Esophagus muscularis mucosa (tissue), 4 donors: ENCODE measurements around the gene ATP13A2. TPM values are rescaled to one million over a fixed set of nuclear protein-coding genes. Genes with fewer than 3 reads are reported as not detected.
"Not testable (repeated sequence)": the region's sequence is repeated elsewhere in the genome, so short reads cannot be mapped to it uniquely, and the experiment has no call there.

Experiments used
- DNase-seq: peaks from one replicate; pipeline ENCODE4 v3.0.0-alpha.2; 2017; ENCODE audit errors: extremely low spot score
- H3K27ac ChIP-seq, 4 donors: fragments of 200-600 bp; sonication (generic); replicated peaks in 1 of 4; 1 replicate in 3 of 4; 2 replicates in 1 of 4; pipeline ENCODE4 v1.5.1; 2016 to 2019; ENCODE audit warnings: mild to moderate bottlenecking in 1 of 4
- H3K27me3 ChIP-seq, 4 donors: fragments of 200-600 bp; sonication (generic); one replicate each; pipeline versions ENCODE4 v1.5.1 to v1.6.0; 2016 to 2019
- H3K36me3 ChIP-seq, 4 donors: fragments of 200-600 bp; sonication (generic); one replicate each; pipeline ENCODE4 v1.5.1; 2016 to 2019
- H3K4me1 ChIP-seq, 4 donors: fragments of 200-600 bp; sonication (generic); one replicate each; pipeline ENCODE4 v1.5.1; 2016 to 2019
- H3K4me3 ChIP-seq, 4 donors: fragments of 200-600 bp; sonication (generic); 1 replicate in 2 of 4; 2 replicates in 2 of 4; pipeline ENCODE4 v1.5.1; 2016 to 2019; ENCODE audit warnings: mild to moderate bottlenecking in 4 of 4, moderate library complexity in 1 of 4
- H3K9me3 ChIP-seq, 4 donors: fragments of 200-600 bp; sonication (generic); 1 replicate in 3 of 4; 2 replicates in 1 of 4; pipeline ENCODE4 v1.5.1; 2016 to 2019
- CTCF ChIP-seq, 3 experiments: fragments of 200-600 bp in 2 of 3; fragments of 450-650 bp in 1 of 3; sonication (generic) in 2 of 3; IDR thresholded peaks; one replicate each; pipeline ENCODE4 v1.5.1; 2017 to 2019; ENCODE audit warnings: antibody characterized with exemption in 3 of 3, mild to moderate bottlenecking in 2 of 3, moderate library complexity in 1 of 3
- EP300 ChIP-seq: sonication (generic); formaldehyde crosslinking; IDR thresholded peaks from one replicate; pipeline ENCODE4 v1.6.1; 2017; ENCODE audit warnings: antibody characterized with exemption
- POLR2A ChIP-seq: fragments of 450-650 bp; IDR thresholded peaks from one replicate; pipeline ENCODE4 v1.6.1; 2017; ENCODE audit warnings: antibody characterized with exemption, moderate library complexity, mild to moderate bottlenecking, low read depth
- POLR2AphosphoS5 ChIP-seq, 2 donors: sonication (generic); formaldehyde crosslinking; IDR thresholded peaks; one replicate each; pipeline ENCODE4 v1.6.1; 2017; ENCODE audit warnings: antibody characterized with exemption in 2 of 2
- whole genome bisulfite sequencing: methylation state at CpG from one replicate; pipeline ENCODE4 v1.1.5; 2018; 5-methylcytosine and 5-hydroxymethylcytosine counted together
- intact Hi-C: fragments of 100-400 bp; cut with DNase I; formaldehyde crosslinking; loops from one replicate; pipeline ENCODE4 v1.15.1; 2023
- total RNA-seq, 4 donors: library from RNA; depleted of rRNA; stranded (reverse); fragments of >200 nt; gene quantifications; one replicate each; pipeline versions ENCODE4 v1.1.0 to v1.2.1, GENCODE V29; 2016

ATP13A2 gene
- total RNA-seq, 4 donors from 2014 or later, result 16.1 to 30.8 (median 23.2) TPM

GRCh38 chr1:16958475-16958874 lies 53.3 kb downstream of the ATP13A2 start:
- DNase-seq, result no peak
- Histone ChIP-seq H3K36me3 (peaks cover 13 to 47% (median 32%) of the 10 kb centered on the region in 4 donors), H3K27ac (no peak overlapping the region), H3K4me1 (peaks cover 3 to 25% (median 16%) of the 10 kb centered on the region in 4 donors), H3K27me3 (no peaks in the 10 kb centered on the region), H3K9me3 (no peaks in the 10 kb centered on the region), H3K4me3 (no peak overlapping the region)
- intact Hi-C loops, result no loop called here
- WGBS, result 87% methylated on average over 6 of the region's 12 CpGs
- no peak for TF ChIP-seq EP300
- TF ChIP-seq POLR2A, result no peak
- TF ChIP-seq POLR2AphosphoS5 (IDR thresholded peaks at IDR 0.05), result no peak
- TF ChIP-seq CTCF (IDR thresholded peaks at IDR 0.05), result no peak

GRCh38 chr1:16957731-16958130 lies 54.0 kb downstream of the ATP13A2 start:
- no peak for DNase-seq
- TF ChIP-seq CTCF (IDR thresholded peaks at IDR 0.05), result no peak
- TF ChIP-seq POLR2A, result no peak
- no peak for TF ChIP-seq POLR2AphosphoS5 (IDR thresholded peaks at IDR 0.05)
- no peak for TF ChIP-seq EP300
- no peaks in the 10 kb centered on the region for H3K9me3 ChIP-seq
- peaks cover 3 to 22% (median 15%) of the 10 kb centered on the region in 4 donors for H3K4me1 ChIP-seq
- intact Hi-C loops, result loop anchor here (2.0 kb wide), 1 partner anchor 85 kb away; no protein-coding TSS in a partner anchor
- H3K4me3 ChIP-seq, result no peak overlapping the region
- H3K36me3 ChIP-seq, result peaks cover 13 to 50% (median 32%) of the 10 kb centered on the region in 4 donors
- no peak overlapping the region for H3K27ac ChIP-seq
- no peaks in the 10 kb centered on the region for H3K27me3 ChIP-seq
- WGBS, result 88% methylated on average over 8 of the region's 8 CpGs

GRCh38 chr1:16956775-16957174 lies 55.0 kb downstream of the ATP13A2 start:
- Histone ChIP-seq H3K9me3 (no peaks in the 10 kb centered on the region), H3K27me3 (no peaks in the 10 kb centered on the region), H3K4me1 (peaks cover 3 to 22% (median 18%) of the 10 kb centered on the region in 4 donors), H3K4me3 (no peak overlapping the region), H3K27ac (no peak overlapping the region), H3K36me3 (peaks cover 13 to 50% (median 32%) of the 10 kb centered on the region in 4 donors)
- 94% methylated on average over 8 of the region's 8 CpGs for WGBS
- TF ChIP-seq CTCF (IDR thresholded peaks at IDR 0.05) (no peak), EP300 (no peak), POLR2AphosphoS5 (IDR thresholded peaks at IDR 0.05) (no peak), POLR2A (no peak)
- intact Hi-C loops, result loop anchor here (2.0 kb wide), 1 partner anchor 86 kb away; no protein-coding TSS in a partner anchor
- DNase-seq, result no peak

GRCh38 chr1:16955186-16955585 lies 56.5 kb downstream of the ATP13A2 start:
- Histone ChIP-seq H3K27ac (no peak overlapping the region), H3K4me3 (no peak overlapping the region), H3K4me1 (peaks cover 0 to 8% (median 7%) of the 10 kb centered on the region in 4 donors), H3K9me3 (no peaks in the 10 kb centered on the region), H3K36me3 (peaks cover 13 to 59% (median 32%) of the 10 kb centered on the region in 4 donors), H3K27me3 (no peaks in the 10 kb centered on the region)
- 94% methylated on average over 18 of the region's 25 CpGs for WGBS
- intact Hi-C loops, result no loop called here
- TF ChIP-seq POLR2AphosphoS5 (IDR thresholded peaks at IDR 0.05) (no peak), POLR2A (no peak), CTCF (IDR thresholded peaks at IDR 0.05) (no peak), EP300 (no peak)
- DNase-seq, result no peak

GRCh38 chr1:16954579-16954978 lies 57.1 kb downstream of the ATP13A2 start:
- intact Hi-C loops, result no loop called here
- TF ChIP-seq CTCF (IDR thresholded peaks at IDR 0.05) (no peak), POLR2AphosphoS5 (IDR thresholded peaks at IDR 0.05) (no peak)

GRCh38 chr1:16952376-16952775 lies 59.4 kb downstream of the ATP13A2 start:
- H3K27me3 ChIP-seq, H3K9me3 ChIP-seq, H3K4me1 ChIP-seq, H3K27ac ChIP-seq, DNase-seq, intact Hi-C loops, H3K4me3 ChIP-seq: not testable (repeated sequence)
- H3K36me3 ChIP-seq, result peaks cover 13 to 66% (median 44%) of the 10 kb centered on the region in 4 donors
- 90% methylated on average over 4 of the region's 4 CpGs for WGBS

More at GRCh38 chr1:16954579-16954978, 57.1 kb downstream of the ATP13A2 start:
- H3K9me3 ChIP-seq, result no peaks in the 10 kb centered on the region
- WGBS, result 92% methylated on average over 9 of the region's 18 CpGs
- peaks cover 0 to 5% (median 4%) of the 10 kb centered on the region in 4 donors for H3K4me1 ChIP-seq
- no peak overlapping the region for H3K4me3 ChIP-seq
- no peaks in the 10 kb centered on the region for H3K27me3 ChIP-seq
- H3K36me3 ChIP-seq, result peaks cover 13 to 63% (median 35%) of the 10 kb centered on the region in 4 donors
- no peak overlapping the region for H3K27ac ChIP-seq
- DNase-seq, result no peak

- H3K27ac ChIP-seq, DNase-seq, intact Hi-C loops, H3K27me3 ChIP-seq, H3K9me3 ChIP-seq, H3K4me1 ChIP-seq, H3K4me3 ChIP-seq: not testable (repeated sequence)
- H3K36me3 ChIP-seq, result peaks cover 7 to 62% (median 43%) of the 10 kb centered on the region in 4 donors
- 70% methylated on average over 1 of the region's 7 CpGs for WGBS
These were observed 62.7 kb downstream of the ATP13A2 start for GRCh38 chr1:16949026-16949425.
